Prostate gland (tissue), 2 donors: ENCODE measurements around the gene CTRB2. TPM values are rescaled to one million over a fixed set of nuclear protein-coding genes. Genes with fewer than 3 reads are reported as not detected.
"Not testable (repeated sequence)": the region's sequence is repeated elsewhere in the genome, so short reads cannot be mapped to it uniquely, and the experiment has no call there.

ENCODE experiments used
- DNase-seq: peaks from one replicate; pipeline ENCODE4 v3.0.0-alpha.2; 2019; ENCODE audit warnings: low spot score
- H3K27ac ChIP-seq, 2 donors: fragments of 200-600 bp; sonication (generic); 2 replicates each; pipeline ENCODE4 v1.5.1; 2017 to 2019
- H3K27me3 ChIP-seq: fragments of 200-600 bp; sonication (generic); replicated peaks from 2 replicates; pipeline ENCODE4 v1.5.1; 2019; ENCODE audit not compliant: insufficient read depth
- H3K36me3 ChIP-seq, 2 donors: fragments of 200-600 bp; sonication (generic); 1 replicate in 1 of 2; 2 replicates in 1 of 2; pipeline versions ENCODE4 v1.5.1 to v1.8.1; 2017 to 2019
- H3K4me1 ChIP-seq: fragments of 200-600 bp; sonication (generic); replicated peaks from 2 replicates; pipeline ENCODE4 v1.5.1; 2019
- H3K4me3 ChIP-seq, 2 donors: fragments of 200-600 bp; sonication (generic); 2 replicates each; pipeline ENCODE4 v1.5.1; 2017 to 2019
- H3K9me3 ChIP-seq: fragments of 200-600 bp; sonication (generic); 2 replicates; pipeline ENCODE4 v1.5.1; 2017
- CTCF ChIP-seq, 4 experiments: fragments of 200-600 bp in 2 of 4; fragments of 450-650 bp in 2 of 4; sonication (generic) in 2 of 4; IDR thresholded peaks; 1 replicate in 3 of 4; 2 replicates in 1 of 4; pipeline ENCODE4 v1.5.1; 2016 to 2019; ENCODE audit warnings: antibody characterized with exemption in 4 of 4, mild to moderate bottlenecking in 2 of 4, moderate library complexity in 2 of 4
- POLR2A ChIP-seq: fragments of 450-650 bp; IDR thresholded peaks from one replicate; pipeline ENCODE4 v1.6.1; 2016; ENCODE audit warnings: antibody characterized with exemption, mild to moderate bottlenecking
- POLR2AphosphoS5 ChIP-seq: sonication (generic); formaldehyde crosslinking; IDR thresholded peaks from one replicate; pipeline ENCODE4 v1.6.1; 2017; ENCODE audit warnings: antibody characterized with exemption
- WGBS: methylation state at CpG from one replicate; pipeline ENCODE4 v1.1.5; 2018; 5-methylcytosine and 5-hydroxymethylcytosine counted together
- intact Hi-C: fragments of 100-400 bp; cut with DNase I; formaldehyde crosslinking; loops from one replicate; pipeline ENCODE4 v1.14.2; 2022
- total RNA-seq, 2 donors: library from RNA; depleted of rRNA; stranded (reverse); fragments of >200 nt; gene quantifications; one replicate each; pipeline ENCODE4 v1.1.0, GENCODE V29; 2016

The CTRB2 gene
- total RNA-seq, 2 donors from 2014 or later = not detected

- no peak for TF ChIP-seq POLR2A
- no peak for TF ChIP-seq CTCF (IDR thresholded peaks at IDR 0.05)
- TF ChIP-seq POLR2AphosphoS5 = no peak
- Histone ChIP-seq H3K36me3 (peaks cover 3 to 5% of the 10 kb centered on the region in 2 donors), H3K27ac (no peak overlapping the region), H3K27me3 (no peaks in the 10 kb centered on the region), H3K4me1 (no peaks in the 10 kb centered on the region), H3K9me3 (no peaks in the 10 kb centered on the region), H3K4me3 (no peak overlapping the region)
- no peak for DNase-seq
- intact Hi-C loops = loop anchor here (2.0 kb wide), 1 partner anchor 18 kb away; the partner anchor contains the start of gene CTRB2
- WGBS = 68% methylated on average over 20 of the region's 20 CpGs
Observed at GRCh38 chr16:75224306-75225082, 17.5 kb upstream of the CTRB2 start.

- H3K4me3 ChIP-seq, H3K27me3 ChIP-seq, DNase-seq, H3K9me3 ChIP-seq, H3K36me3 ChIP-seq, H3K27ac ChIP-seq, intact Hi-C loops, H3K4me1 ChIP-seq: not testable (repeated sequence)
- WGBS = 68% methylated on average over 5 of the region's 20 CpGs
Observed at GRCh38 chr16:75223129-75223528, 16.2 kb upstream of the CTRB2 start.

- H3K27ac ChIP-seq = no peak overlapping the region
- 70% methylated on average over 16 of the region's 16 CpGs for WGBS
- no peaks in the 10 kb centered on the region for H3K27me3 ChIP-seq
- H3K9me3 ChIP-seq = no peaks in the 10 kb centered on the region
- DNase-seq = no peak
- H3K36me3 ChIP-seq = no peaks in the 10 kb centered on the region
- intact Hi-C loops = no loop called here
- H3K4me1 ChIP-seq = no peaks in the 10 kb centered on the region
- TF ChIP-seq POLR2AphosphoS5 (no peak), CTCF (IDR thresholded peaks at IDR 0.05) (no peak), POLR2A (no peak)
- H3K4me3 ChIP-seq = no peak overlapping the region
Observed at GRCh38 chr16:75222271-75222783, 15.4 kb upstream of the CTRB2 start.

- no peak overlapping the region for H3K27ac ChIP-seq
- no peak for DNase-seq
- H3K4me1 ChIP-seq = no peaks in the 10 kb centered on the region
- H3K27me3 ChIP-seq = no peaks in the 10 kb centered on the region
- no peaks in the 10 kb centered on the region for H3K9me3 ChIP-seq
- 79% methylated on average over 5 of the region's 5 CpGs for WGBS
- intact Hi-C loops = no loop called here
- TF ChIP-seq POLR2A = no peak
- TF ChIP-seq CTCF (IDR thresholded peaks at IDR 0.05) = no peak
- no peak for TF ChIP-seq POLR2AphosphoS5
- H3K36me3 ChIP-seq = no peaks in the 10 kb centered on the region
- no peak overlapping the region for H3K4me3 ChIP-seq
Observed at GRCh38 chr16:75219838-75220237, 12.9 kb upstream of the CTRB2 start.

- no peaks in the 10 kb centered on the region for H3K36me3 ChIP-seq
- no peaks in the 10 kb centered on the region for H3K9me3 ChIP-seq
- intact Hi-C loops = no loop called here
- TF ChIP-seq POLR2AphosphoS5 = no peak
- TF ChIP-seq POLR2A = no peak
- TF ChIP-seq CTCF (IDR thresholded peaks at IDR 0.05) = no peak
- 62% methylated on average over 4 of the region's 4 CpGs for WGBS
- no peak overlapping the region for H3K27ac ChIP-seq
- no peaks in the 10 kb centered on the region for H3K4me1 ChIP-seq
- H3K27me3 ChIP-seq = no peaks in the 10 kb centered on the region
- no peak overlapping the region for H3K4me3 ChIP-seq
- no peak for DNase-seq
Observed at GRCh38 chr16:75219088-75219487, 12.1 kb upstream of the CTRB2 start.
